Stimulated activated CD8-positive, alpha-beta memory T cell treated with anti-CD3 and anti-CD28 coated beads, Interleukin-15, amount 100 ng/mL, for 1 hour (primary cell): Measurements from ENCODE around the gene DIP2B.

Experiments
- DNase-seq: peaks from one replicate; pipeline ENCODE4 v3.0.0-alpha.2; 2020; ENCODE audit warnings: low read depth

DIP2B gene

DNA sequence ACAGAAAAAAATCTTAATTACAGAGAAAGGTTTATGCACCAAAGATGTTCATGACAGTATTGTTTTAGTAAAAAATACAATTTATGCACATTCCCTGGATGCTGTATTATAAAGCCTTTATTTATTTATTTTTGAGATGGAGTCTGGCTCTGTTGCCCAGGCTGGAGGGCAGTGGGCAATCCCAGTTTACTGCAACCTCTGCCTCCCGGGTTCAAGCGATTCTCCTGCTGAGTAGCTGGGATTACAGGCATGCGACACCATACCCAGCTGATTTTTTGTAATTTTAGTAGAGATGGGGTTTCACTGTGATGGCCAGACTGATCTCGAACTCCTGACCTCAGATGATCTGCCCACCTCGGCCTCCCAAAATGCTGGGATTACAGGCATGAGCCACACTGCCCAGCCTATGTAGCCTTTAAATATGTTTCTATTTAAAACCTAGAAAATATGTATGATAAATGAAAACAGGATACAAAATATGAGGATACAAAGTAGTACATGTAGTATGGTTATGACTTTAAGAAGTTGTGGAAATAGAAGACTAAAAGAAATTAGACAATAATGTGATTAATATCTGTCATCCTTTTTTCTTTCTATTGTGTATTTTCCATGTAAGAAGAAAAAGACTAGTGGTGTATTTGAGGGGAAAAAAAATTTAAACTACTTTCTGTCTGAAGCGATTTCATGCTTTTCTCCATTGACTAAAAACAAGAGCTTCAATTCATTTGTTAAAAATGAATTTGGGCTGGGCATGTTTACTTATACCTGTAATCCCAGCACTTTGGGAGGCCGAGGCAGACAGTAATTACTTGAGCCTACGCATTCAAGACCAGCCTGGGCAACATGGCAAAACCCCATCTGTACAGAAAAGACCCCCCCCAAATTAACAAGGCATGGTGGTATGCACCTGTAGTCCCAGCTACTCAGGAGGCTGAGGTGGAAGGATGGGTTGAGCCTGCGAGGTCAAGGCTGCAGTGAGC lies 272.3 kb downstream of the DIP2B start:
- no peak for DNase-seq

DNA sequence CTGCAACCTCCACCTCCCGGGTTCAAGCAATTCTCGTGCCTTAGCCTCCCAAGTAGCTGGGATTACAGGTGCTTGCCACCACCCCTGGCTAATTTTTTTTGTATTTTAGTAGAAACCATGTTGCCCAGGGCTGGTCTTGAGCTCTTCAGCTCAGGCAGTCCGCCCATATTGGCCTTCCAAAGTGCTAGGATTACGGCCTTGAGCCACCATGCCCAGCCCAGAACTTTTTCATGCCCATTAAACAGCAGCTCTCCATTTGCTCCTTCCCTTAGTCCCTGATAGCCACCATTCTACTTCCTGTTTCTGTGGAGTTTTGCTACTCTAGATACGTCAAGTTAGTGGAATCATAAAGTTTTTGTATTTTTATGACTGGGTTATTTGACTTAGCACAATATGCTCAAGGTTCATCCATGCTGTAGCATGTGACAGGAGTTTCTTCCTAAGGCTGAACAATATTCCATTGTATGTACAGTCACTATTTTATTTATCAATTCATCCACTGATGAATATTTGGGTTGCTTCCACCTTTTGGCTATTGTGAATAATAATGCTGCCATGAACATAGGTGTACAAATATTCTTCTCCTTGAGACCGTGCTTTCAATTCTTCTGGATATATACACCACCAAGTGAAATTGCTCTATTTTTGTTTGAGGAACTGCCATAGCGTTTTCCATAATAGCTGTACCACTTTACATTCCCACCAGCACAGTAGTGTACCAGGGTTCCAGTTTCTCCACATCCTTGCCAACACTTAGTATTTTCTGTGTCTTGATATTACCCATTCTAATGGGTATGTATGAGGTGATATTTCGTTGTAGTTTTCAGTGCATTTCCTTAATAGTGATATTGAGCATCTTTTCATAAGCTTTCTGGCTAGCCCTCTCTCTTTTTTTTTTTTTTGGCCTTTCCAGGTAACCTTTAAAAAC lies 274.1 kb downstream of the DIP2B start:
- no peak for DNase-seq

DNA sequence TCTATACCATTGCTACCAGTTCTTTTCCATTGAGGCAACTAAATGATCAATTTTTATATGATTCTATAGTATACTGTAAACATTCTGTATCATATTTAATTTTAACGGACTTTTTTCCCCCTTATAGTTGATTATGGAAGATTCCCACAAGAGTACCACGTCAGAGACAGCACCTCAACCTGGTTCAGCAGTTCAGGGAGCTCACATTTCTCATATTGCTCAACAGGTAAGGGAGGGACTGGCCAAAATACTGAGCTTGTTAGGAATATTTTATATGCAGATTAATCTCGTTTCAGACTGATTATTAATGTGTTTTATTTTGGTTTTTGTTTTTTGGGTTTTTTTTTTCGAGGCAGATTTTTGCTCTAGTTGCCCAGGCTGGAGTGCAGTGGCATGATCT lies 275.2 kb downstream of the DIP2B start:
- no peak for DNase-seq

DNA sequence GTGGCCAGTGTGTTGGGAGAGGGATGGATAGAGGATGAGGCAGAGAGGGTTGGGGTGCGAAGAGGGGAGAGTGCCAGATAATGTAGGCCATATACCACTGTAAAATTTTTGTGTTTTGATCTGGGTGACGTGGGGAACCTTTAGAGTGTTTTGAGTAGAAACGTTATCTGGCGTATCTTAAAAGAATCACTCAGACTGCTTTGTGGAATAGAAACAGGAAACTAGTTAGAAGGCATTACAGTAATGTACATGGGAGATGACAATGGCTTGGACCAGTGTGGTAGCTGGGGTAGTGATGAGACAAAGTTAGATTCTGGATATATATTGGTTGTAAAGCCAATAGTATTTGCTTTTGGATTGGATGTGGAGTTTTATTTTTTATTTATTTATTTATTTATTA lies 279.7 kb downstream of the DIP2B start:
- no peak for DNase-seq

DNA sequence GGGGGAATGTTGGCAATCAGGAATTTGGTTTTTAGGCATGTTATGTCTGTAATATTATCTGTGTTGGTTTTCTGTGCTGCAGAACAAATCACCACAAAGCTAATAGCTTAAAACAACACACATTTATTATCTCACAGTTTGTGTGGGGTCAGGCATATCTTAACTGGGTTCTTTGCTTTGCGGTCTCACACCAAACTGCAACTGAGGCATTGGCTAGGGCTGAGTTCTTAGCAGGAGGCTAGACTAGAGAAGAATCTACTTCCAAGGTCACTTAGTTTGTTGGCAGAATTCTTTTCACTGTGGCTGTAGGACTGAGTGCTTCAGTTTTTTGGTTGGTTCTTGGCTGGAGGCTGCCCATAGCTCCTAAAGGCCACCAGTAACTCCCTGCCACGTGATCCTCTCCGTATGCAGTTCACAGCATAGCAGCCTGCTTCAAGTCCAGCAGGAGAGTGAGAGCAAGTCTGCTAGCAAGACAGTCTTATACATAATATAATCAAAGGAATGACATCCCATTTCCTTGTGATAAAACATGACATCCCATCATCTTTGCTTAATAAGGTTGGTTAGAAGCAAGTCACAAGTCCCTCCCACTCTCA lies 280.7 kb downstream of the DIP2B start:
- no peak for DNase-seq

DNA sequence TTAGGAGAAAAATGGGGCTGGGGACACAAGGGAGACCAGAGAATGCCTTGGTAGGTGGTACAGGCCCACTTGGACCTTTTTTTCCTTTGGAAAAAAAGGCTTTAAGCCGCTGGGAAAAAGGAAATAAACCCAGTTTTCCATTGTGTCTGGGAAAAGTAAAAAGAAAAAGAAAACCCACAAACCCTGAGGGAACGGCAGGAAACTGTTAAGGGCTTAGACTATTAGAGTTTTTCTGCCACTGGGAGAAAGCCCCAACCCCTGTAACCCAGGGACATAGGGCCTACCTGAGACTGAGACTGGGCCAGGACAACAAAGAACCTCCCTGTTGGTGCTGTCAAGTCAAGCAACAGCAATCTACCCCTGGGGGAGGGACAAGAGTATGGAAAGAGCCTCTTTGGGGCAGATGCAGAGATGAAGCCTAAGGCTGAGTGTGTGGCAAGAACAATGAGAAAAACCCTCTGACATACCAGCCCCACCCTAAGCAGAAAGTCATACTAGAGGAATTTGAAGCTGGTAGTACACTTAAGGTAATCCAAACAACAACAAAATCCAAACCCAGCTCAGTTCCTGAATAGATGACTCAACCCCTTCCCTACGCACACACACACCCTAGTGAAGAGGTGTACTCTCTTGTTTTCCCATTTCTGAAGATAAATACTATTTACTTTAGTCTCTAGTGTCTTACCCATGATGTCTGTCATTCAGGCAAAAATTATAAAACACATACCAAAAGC lies 281.9 kb downstream of the DIP2B start:
- no peak for DNase-seq

DNA sequence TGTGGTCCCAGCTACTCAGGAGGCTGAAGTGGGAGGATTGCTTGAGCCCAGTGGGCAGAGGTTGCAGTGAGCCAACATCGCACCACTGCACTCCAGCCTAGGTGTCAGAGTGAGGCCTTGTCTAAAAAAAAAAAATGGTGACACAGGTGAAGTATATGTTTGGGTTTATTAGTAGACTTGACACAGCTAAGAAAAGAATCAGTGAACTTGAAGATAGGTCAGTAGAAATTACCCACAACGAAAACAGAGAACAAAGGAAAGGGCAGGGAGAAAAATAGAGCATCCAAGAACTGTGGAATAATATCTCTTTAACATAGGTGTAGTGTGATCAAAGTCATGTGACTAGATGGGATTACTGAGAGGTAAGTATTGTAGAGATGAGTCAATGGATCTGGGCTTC lies 282.8 kb downstream of the DIP2B start:
- DNase-seq, result no peak

DNA sequence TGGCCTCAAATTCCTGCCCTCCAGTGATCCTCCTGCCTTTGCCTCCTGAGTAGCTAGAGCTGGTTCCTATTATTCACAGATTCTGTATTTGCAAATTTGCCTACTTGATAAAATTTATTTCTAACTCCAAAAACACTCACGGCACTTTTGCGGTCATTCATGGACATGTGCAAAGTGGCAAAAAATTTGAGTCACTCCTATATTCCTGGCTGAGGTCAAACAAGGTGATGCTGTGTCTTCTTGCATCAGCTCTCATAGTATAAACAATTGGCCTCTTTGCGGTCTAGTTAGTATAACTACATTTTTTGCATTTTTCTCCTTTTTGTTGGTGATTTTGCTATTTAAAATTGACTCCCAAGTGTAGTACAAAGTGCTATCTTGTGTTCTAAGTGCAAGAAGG lies 283.8 kb downstream of the DIP2B start:
- no peak for DNase-seq

DNA sequence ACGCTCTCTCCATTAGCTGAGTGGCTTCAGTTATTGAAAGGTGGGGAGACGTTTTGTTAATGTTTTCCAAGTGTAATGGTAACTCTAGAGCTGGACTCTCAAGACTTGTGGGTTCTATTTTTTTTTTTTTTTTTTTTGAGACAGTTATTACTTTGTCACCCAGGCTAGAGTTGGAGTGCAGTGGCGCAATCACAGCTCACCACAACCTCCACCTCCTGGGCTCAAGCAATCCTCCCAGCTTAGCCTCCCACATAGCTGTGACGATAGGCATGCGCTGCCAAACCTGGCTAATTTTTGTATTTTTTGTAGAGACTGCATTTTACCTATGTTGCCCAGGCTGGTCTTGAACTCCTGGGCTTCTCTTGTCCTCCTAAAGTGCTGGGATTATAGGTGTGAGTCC lies 285.3 kb downstream of the DIP2B start:
- no peak for DNase-seq
